GM12873 (cell line): Measurements from ENCODE around the gene MCHR1.

Experiments used
- CTCF ChIP-seq: IDR thresholded peaks from 2 replicates; pipeline ENCODE4 v1.5.1; 2012; ENCODE audit warnings: low read depth, mild to moderate bottlenecking, moderate library complexity, low read length, control low read depth; ENCODE audit not compliant: insufficient read depth; ENCODE audit errors: missing control alignments

The MCHR1 gene

GRCh38 chr22:40703174-40703573, 23.9 kb downstream of the MCHR1 start:
- no peak for TF ChIP-seq CTCF

GRCh38 chr22:40703736-40704135, 24.5 kb downstream of the MCHR1 start:
- no peak for TF ChIP-seq CTCF

- TF ChIP-seq CTCF, result no peak
Measured at GRCh38 chr22:40705918-40706682, 26.8 kb downstream of the MCHR1 start.

- TF ChIP-seq CTCF, result no peak
Measured at GRCh38 chr22:40707154-40707553, 27.9 kb downstream of the MCHR1 start.

GRCh38 chr22:40708177-40708576, 28.9 kb downstream of the MCHR1 start:
- TF ChIP-seq CTCF, result no peak

- no peak for TF ChIP-seq CTCF
Measured at GRCh38 chr22:40709752-40710413, 30.6 kb downstream of the MCHR1 start.

- no peak for TF ChIP-seq CTCF
Measured at GRCh38 chr22:40712311-40712710, 33.0 kb downstream of the MCHR1 start.
